Inflammatory macrophage (primary cell): ENCODE data around the gene GRK5.
"Not testable (repeated sequence)": the region's sequence is repeated elsewhere in the genome, so short reads cannot be mapped to it uniquely, and the experiment has no call there.

Source experiments
- DNase-seq, 2 donors: peaks; one replicate each; pipeline ENCODE4 v3.0.0-alpha.2; 2020 to 2022
- total RNA-seq, 18 experiments: gene quantifications; one replicate each; lab custom pipeline; 2026; ENCODE audit warnings: mixed read lengths in 6 of 18, inconsistent platforms in 2 of 18; lab: John Stamatoyannopoulos, UW

GRK5 gene
- total RNA-seq: 0.21 to 4.2 (median 1.6) reads per million in 18 experiments

GRCh38 chr10:119207366-119207666 is at the start of gene GRK5:
TSS of gene GRK5 (plus strand) at chr10:119207571. CDS start at chr10:119207918, 347 bp downstream.
- DNase-seq: peak; percentile 93 to 96

- no peak for DNase-seq
Measured at GRCh38 chr10:119159332-119159731, 48.0 kb upstream of the GRK5 start.

DNA sequence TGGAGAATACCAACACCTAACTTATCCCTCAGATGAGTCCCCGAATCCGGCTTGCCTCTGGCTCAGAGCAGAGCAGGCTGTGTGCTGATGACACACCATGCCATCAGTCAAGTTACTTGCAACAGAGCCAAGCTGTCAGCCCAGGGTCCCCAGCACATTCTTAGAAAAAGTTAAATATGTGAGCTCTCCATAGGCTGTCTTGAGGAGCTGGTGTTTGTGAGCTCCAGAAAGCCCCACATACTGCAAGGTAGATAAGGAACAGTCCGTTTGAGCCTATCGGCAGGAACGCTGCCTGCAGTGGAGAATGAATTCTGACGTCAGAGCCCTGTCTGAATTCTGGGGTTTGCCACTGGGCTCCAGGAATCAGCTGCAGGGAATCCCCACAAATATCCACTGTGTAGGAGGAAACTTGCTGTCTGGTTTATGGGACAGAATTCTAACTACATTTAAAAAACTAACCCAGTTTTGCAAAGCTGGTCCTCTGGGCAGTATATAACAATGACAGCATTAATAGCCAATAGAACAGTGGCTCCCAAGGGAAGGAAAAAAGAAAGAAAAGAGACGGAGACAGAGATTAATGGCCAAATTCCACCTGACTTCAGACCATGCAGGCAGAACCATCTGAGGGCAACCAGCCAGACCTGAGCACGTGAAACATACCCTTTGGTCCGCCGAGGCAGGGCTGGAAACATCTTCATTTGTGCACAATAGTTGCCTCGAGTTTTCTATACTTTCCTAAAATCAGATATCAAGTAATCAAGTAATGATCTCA is 45.5 kb upstream of the GRK5 start:
- DNase-seq: no peak

DNA sequence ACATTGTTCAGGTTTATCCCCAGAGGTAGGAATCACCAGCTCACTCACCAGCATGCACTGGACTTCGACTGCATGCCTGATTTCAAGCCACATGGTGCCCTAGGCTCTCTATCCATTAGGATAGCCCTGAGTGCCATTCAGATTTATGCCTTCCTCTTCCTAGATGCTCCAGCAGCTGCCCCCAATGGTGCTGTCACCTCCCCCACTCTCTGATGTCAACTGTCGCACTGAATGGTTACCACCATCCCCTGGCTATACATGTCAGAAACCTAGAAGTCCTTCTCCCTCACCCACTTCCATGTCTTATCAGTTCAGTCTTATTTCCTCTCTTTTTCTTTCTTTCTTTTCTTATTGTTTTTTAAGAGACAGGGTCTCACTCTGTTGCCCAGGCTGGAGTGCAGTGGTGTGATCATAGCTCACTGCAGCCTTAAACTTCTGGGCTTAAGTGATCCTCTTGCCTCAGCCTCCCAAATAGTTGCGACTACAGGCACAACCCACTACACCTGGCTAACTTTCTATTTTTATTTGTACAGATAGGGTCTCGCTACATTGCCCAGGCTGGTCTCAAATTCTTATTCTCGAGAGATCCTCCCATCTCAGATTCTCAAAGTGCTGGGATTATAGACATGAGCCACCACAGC is 44.8 kb upstream of the GRK5 start:
- DNase-seq: no peak

DNA sequence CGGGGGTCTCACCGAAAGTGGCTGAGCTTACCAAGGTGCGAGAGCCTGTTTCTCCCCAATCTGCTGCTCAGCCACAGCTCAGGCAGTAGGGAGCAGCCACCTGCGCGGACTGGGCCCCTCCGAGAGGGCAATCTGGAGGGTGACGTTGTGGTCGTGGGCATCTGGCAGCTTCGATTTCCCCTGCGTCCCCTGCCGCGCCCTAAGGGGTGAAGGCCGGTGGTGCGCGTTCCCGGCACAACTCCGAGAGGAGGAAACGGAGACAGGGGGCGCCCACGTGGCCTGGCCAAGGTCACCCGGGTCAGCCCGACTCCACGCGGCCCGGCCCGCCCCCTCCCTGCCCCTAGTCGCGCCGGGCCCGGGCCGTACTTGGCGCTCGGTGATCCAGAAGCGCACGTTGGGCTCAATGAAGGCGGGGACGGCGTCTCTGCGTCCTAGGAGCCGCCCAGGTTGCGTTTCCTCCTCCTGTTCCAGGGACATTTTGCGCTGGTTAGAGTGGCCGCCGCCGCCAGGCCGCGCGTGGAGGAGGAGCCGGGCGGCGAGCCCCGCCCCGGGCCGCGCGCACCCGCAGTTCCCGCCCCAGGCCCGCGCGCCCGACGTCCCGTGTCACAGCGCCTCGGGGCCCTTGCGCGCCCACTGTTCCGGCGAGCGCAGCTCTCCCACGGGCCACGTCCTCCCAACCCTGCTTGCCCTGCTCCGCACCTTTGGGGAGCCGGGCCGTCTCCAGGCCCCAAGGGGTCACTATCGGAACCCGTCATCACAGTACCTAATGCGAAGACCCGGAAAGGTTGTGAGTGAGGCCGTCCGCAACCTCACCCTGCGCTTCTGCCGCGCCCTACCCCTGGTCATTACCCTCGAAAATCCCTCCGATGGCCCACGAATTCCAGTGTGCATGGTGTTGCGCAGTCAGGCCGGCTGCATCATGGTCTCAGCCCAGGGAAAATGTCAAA is 41.9 kb upstream of the GRK5 start, which contains the start of gene SFXN4:
Gene SFXN4, minus strand, starts transcription at position 544 of the 947 bp plus-strand sequence. Its CDS starts 67 bp downstream, at position 477.
- DNase-seq: peak; percentile 80 to 93

GRCh38 chr10:119166118-119166500 is 41.3 kb upstream of the GRK5 start:
- DNase-seq: no peak

DNA sequence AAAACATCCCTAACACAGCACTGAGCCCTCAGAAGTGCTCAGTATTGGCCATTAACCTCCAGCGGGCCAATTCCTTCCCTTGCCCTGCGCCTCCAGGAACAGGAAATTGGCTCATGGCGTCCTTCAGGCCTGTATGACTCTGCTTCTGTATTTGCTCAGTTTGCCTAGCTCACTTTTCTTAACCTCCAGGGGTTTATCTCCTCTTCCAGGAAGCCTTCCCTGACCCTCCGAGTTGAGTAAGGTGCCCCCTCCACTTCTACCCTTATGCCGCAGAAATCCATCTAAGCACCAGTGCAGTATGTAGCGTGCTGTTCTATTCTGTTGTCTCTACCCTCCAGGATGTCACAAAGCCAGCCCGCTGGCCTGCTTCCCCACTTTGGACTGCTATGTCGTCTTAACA is 40.8 kb upstream of the GRK5 start:
- DNase-seq: peak; percentile 43 to 57

DNA sequence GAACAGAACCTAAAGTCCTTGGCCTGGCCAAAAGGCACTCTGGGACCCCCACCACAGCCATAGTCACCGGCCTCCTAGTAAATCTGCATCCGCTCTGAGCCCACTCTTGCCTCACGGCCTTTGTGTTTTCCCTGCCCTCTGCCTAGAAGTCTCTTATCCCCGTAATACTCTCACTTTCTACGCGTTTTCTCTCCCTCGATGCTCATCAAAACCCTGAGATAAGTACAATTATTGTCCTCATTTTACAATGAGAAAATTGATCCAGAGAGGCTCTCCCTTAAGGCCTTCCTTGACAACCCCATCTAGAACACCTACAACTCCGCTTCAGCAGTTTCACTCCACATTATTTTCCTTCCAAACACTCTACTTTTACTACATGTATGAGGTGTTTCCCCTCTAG is 40.3 kb upstream of the GRK5 start:
- no peak for DNase-seq

GRCh38 chr10:119174109-119174508 is 33.3 kb upstream of the GRK5 start:
- no peak for DNase-seq

- DNase-seq: no peak
Measured at GRCh38 chr10:119176166-119176565, 31.2 kb upstream of the GRK5 start.

GRCh38 chr10:119177708-119178371 is 29.5 kb upstream of the GRK5 start:
- no peak for DNase-seq

DNA sequence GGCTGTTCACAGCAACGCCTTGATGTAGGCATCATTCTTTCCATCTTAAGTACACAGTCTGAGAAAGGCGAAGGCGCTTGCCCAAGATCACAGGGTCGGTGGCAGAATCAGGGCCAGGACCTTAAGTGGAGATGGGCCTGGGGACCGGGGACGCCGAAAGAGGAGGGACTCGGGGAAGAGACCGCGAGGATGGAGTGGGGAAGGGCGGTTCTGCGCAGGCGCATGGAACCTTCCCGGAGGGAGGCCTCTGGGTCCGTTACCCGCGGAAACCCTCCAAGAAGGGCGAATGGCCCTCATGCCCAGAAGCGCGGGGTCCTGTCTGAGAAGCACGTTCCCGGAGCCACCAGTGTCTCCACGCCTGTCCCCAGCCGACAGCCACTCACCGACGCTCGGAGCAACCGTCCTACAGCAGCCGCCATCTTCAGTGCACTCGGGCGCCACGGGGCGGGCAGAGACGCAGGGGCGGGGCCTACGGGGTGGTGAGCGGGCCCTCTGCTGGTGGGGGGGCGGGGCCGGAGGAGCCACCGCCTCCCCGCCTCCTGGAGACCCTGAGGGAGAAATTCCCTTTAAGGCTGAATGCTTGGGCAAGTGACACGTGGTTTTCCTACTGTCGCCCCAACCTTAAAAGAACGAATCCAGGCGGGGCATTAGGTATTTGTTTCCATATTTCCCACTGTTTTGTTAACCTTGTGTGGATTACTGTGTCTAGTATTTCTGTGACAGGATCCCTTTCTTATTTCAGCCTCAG is 28.8 kb upstream of the GRK5 start, which contains the start of gene PRDX3:
Gene PRDX3, minus strand, starts transcription at position 441 of the 748 bp plus-strand sequence. Its CDS starts 22 bp downstream, at position 419.
- peak; percentile 85 to 89 for DNase-seq

DNA sequence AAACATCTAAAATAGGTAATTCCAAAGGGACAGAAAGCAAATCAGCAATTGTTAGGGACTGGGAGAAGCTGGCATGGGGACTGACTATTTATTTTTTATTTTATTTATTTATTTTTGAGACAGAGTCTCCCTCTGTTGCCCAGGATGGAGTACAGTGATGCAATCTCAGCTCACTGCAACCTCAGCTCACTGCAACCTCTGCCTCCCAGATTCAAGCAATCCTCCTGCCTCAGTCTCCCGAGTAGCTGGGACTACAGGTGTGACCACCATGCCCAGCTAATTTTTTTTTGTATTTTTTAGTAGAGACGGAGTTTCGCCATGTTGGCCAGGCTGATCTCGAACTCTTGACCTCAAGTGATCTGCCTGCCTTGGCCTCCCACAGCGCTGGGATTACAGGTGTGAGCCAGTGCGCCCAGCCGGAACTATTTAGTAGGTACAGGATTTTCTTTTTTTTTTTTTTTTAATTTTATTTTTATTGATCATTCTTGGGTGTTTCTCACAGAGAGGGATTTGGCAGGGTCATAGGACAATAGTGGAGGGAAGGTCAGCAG is 26.4 kb upstream of the GRK5 start:
- not testable (repeated sequence) for DNase-seq

DNA sequence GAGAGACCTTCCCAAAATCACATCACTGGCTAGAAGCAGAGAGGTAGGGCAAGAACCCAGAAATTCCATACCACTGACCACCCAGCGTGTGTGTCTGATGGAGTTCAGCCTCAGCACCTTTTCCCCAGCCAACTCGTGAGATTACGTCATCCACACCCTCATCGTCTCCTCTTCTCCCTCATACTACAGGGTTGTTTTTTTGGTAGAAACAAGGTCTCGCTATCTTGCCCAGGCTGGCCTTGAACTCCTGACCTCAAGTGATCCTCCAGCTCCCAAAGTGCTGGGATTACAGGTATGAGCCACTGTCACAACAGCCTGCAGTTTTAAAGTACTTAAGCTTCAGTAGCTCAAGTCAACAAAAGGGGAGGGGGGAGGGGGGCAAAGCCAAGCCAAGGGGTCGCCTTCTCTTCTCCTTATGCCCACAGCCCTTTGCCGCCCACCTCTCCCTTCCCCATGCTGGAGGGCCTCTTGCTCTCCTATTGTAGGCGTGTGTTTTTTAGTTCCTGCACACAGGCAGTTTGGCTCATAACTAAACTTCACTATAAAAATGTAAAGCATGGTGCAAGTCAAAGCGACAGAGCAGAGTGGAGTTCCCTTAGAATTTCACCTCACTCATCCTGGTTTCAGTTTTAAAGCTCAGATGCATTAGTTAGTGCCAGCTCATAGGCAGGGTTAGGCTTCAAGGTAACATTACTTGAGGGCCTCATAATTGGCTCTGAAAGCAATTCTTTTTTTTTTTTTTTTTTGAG is 23.5 kb upstream of the GRK5 start:
- peak in 1 of 2 donors; percentile 21 for DNase-seq

DNA sequence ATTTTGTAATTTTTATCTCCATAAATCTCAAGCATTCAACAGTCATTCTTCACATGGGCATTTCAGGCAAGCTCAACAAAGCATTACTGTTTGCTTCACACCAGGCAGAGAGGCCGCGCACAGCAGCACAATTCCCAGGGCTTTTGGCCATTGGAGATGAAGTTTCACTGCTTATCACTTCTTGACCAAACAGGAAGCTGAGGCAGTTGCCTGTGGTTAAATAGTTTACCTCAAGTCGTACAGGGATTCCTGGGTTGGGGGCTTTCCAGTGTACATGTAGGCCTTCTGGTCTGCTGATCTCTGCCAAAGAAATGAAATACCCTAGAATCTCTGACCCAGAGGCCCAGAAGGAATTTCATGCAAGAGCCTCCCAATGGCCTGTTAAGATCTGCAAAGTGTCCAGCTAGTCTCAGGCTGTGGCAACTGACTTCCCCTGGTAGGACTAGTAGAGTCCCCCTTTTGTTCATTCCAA is 17.5 kb upstream of the GRK5 start:
- DNase-seq: no peak

DNA sequence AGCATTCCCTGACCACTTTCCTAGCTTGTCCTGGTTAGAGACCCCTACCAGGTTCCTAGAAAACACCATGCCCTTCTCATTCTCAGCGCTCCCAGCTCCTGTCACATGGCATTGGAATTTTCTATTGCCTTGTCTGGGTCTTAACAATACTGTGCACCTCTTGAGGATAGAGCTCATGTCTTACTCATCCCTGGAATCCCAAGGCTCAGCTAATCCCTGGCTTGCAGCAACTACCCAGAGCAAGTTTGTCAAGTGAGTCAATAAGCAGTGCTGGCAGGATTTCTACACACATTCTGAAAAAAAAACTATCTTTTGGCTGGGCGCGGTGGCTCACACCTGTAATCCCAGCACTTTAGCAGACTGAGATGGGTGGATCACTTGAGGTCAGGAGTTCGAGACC is 17.0 kb upstream of the GRK5 start:
- no peak for DNase-seq

GRCh38 chr10:119190954-119191785 is 16.2 kb upstream of the GRK5 start:
- peak; percentile 28 to 51 for DNase-seq

GRCh38 chr10:119191881-119192280 is 15.5 kb upstream of the GRK5 start:
- no peak for DNase-seq

- peak; percentile 60 to 71 for DNase-seq
Measured at GRCh38 chr10:119197921-119198320, 9.4 kb upstream of the GRK5 start.
